Progenitor cell of endocrine pancreas (in vitro differentiated cells): Measurements from ENCODE around the gene TJP3. TPM values are rescaled to one million over a fixed set of nuclear protein-coding genes. Genes with fewer than 3 reads are reported as not detected.

Experiments
- DNase-seq: peaks from one replicate; pipeline ENCODE4 v3.0.0; 2021; ENCODE audit warnings: low spot score; ENCODE audit not compliant: unreplicated experiment
- H3K27ac Mint-ChIP-seq: 2 replicates; pipeline ENCODE4 v1.8.0; 2021; ENCODE audit warnings: mild to moderate bottlenecking, moderate library complexity, mixed read lengths
- H3K27me3 Mint-ChIP-seq: 2 replicates; pipeline ENCODE4 v1.8.0; 2021; ENCODE audit warnings: mixed read lengths
- H3K36me3 Mint-ChIP-seq: 2 replicates; pipeline ENCODE4 v1.8.0; 2022; ENCODE audit warnings: mixed read lengths; ENCODE audit not compliant: insufficient read depth
- H3K4me1 Mint-ChIP-seq: 2 replicates; pipeline ENCODE4 v1.8.0; 2021; ENCODE audit warnings: low read depth, mixed read lengths
- H3K4me3 Mint-ChIP-seq: 2 replicates; pipeline ENCODE4 v1.8.0; 2021; ENCODE audit warnings: low read depth, mild to moderate bottlenecking, moderate library complexity, mixed read lengths
- H3K9me3 Mint-ChIP-seq: 2 replicates; pipeline ENCODE4 v1.8.0; 2021; ENCODE audit warnings: low read depth, mixed read lengths
- CTCF ChIP-seq: fragments of 200-600 bp; sonication (generic); IDR thresholded peaks from one replicate; pipeline ENCODE4 v1.5.0; 2021; ENCODE audit warnings: antibody characterized with exemption, mild to moderate bottlenecking; ENCODE audit not compliant: unreplicated experiment
- total RNA-seq: library from RNA; stranded (reverse); gene quantifications from 2 replicates; pipeline ENCODE4 v1.2.1, GENCODE V29; 2021

The TJP3 gene
- total RNA-seq, 1 donor from 2014 or later = 40.7 TPM

GRCh38 chr19:3776479-3777040, 68.4 kb downstream of the TJP3 start:
- no peak for TF ChIP-seq CTCF
- no peak overlapping the region for H3K27ac Mint-ChIP-seq
- peaks cover 3% of the 10 kb centered on the region for H3K9me3 Mint-ChIP-seq
- H3K36me3 Mint-ChIP-seq = peaks cover 1% of the 10 kb centered on the region
- no peak for DNase-seq
- H3K4me3 Mint-ChIP-seq = no peak overlapping the region
- H3K4me1 Mint-ChIP-seq = no peaks in the 10 kb centered on the region
- no peaks in the 10 kb centered on the region for H3K27me3 Mint-ChIP-seq

DNA sequence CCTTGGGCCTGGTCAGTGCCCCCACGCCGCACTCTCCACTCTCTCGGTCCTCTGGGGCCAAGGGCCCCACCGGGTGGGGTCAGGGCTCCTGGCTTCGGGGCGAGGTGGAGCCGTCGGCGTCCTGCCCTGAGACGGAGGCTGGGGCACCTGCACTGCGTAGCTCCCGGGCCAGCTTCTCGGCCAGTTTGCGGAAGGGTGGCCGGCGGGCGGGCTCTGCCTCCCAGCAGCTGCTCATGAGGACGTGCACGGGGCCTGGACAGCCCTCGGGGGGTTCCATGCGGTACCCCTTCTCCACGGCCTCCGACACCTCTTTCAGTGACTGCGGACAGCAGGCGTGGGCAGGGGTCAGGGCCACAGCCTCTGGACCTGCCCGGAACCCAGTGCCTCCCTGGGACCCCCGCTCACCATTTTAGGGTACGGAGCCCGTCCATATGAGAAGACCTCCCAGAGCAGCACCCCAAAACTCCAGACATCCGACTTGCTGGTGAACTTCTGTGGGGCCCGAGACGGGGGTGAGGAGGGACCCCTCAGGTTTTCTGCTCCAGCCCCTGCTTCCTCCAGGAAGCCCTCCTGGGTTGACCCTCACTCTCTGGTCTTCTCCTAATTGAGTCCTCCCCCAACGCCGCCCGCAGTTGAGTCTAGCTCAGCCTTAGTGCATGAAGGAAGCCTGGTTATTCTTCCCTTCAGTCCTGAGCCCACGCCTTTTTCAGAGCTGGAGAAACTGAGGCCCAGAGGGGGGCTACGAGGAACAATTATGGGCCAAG, 70.1 kb downstream of the TJP3 start:
- Mint-ChIP-seq H3K4me3 (no peak overlapping the region), H3K36me3 (peaks cover 5% of the 10 kb centered on the region), H3K27ac (no peak overlapping the region), H3K27me3 (peaks cover 6% of the 10 kb centered on the region), H3K9me3 (peaks cover 11% of the 10 kb centered on the region), H3K4me1 (no peaks in the 10 kb centered on the region)
- TF ChIP-seq CTCF = no peak
- DNase-seq = no peak

DNA sequence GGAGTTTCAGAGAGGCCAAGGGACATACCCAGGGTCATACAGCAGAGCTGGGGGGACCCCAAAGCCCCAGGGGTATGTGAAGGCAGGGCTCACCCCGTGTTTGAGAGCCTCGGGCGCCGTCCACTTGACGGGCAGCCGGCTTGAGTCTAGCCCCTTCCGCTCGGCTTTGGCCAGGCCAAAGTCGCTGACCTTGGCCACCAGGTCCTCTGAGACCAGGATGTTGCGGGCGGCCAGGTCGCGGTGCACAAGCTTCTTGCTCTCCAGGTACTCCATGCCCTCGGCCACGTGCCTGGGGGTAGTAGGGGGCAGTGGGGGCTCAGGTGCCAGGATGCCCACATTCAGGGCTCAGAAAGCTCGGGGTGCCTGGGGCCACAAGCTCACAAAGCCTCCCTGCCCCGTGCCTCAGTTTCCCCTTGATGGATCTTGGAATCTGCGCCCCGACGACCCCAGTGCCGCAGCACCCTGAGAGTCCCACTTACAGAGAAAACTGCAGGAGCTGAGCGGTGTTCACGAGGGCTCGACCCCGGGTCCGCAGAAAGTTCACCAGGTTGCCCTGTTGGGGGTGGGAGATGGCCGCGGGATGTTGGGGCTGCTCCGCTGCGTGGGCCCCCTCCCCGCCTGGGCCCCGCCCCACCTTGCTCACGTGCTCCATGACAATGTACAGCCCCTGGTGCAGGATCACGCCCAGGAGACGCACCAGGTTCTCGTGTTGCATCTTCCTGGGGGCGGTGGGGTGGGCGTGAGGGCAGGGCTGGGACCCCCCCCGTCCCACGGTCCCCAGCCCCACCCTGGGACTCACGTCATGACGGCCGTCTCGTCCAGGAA, 70.9 kb downstream of the TJP3 start:
- H3K4me3 Mint-ChIP-seq = no peak overlapping the region
- peaks cover 5% of the 10 kb centered on the region for H3K36me3 Mint-ChIP-seq
- H3K4me1 Mint-ChIP-seq = no peaks in the 10 kb centered on the region
- TF ChIP-seq CTCF = no peak
- DNase-seq = no peak
- peaks cover 6% of the 10 kb centered on the region for H3K27me3 Mint-ChIP-seq
- H3K27ac Mint-ChIP-seq = no peak overlapping the region
- H3K9me3 Mint-ChIP-seq = peaks cover 11% of the 10 kb centered on the region

DNA sequence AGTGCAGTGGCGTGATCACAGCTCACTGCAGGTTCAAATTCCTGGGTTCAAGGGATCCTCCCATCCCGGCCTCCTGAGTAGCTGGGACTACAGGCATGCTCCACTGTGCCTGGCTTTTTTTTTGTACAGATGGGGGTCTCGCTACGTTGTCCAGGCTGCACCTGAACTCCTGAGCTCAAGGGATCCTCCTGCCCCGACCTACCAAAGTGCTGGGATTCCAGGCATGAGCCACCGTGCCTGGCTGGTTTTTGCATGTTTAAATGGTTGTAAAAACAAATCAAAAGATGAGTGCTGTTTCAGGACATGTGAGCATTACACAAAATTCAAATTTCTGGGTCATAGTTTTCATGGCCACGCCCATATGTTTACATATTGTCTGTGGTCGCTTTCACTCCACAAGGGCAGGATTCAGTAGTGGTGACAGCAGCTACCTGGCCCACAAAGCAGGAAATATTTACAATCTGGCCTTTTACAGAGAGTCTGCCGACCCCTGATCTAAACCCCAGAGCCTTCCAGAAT, 72.7 kb downstream of the TJP3 start:
- TF ChIP-seq CTCF = no peak
- H3K4me3 Mint-ChIP-seq = no peak overlapping the region
- peaks cover 11% of the 10 kb centered on the region for H3K9me3 Mint-ChIP-seq
- H3K4me1 Mint-ChIP-seq = no peaks in the 10 kb centered on the region
- peaks cover 5% of the 10 kb centered on the region for H3K36me3 Mint-ChIP-seq
- no peak for DNase-seq
- no peak overlapping the region for H3K27ac Mint-ChIP-seq
- H3K27me3 Mint-ChIP-seq = peaks cover 20% of the 10 kb centered on the region

DNA sequence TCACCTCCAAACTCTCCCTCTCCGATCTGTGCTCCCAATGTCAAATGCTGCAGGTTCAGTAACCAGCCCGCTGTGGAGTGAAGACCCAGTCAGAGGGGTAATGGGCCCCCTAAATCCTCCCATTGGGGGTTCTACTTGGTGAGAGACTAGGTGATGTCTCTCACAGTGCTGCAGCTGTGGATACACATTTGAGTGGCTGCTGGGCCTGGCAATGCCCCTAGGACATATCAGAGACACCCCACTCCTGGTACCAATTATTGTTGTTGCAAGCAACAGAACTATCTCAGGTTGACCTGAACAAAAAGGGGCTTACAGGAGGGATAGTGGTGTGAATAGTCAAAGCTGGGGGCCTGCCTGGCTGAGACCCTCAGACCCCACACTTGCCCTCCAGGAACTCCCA, 73.4 kb downstream of the TJP3 start:
- no peak for DNase-seq
- H3K27me3 Mint-ChIP-seq = peaks cover 22% of the 10 kb centered on the region
- no peak for TF ChIP-seq CTCF
- no peak overlapping the region for H3K4me3 Mint-ChIP-seq
- peaks cover 11% of the 10 kb centered on the region for H3K9me3 Mint-ChIP-seq
- H3K4me1 Mint-ChIP-seq = no peaks in the 10 kb centered on the region
- no peak overlapping the region for H3K27ac Mint-ChIP-seq
- H3K36me3 Mint-ChIP-seq = peaks cover 5% of the 10 kb centered on the region
